K562 (cell line): ENCODE data around the gene PYY. TPM values are rescaled to one million over a fixed set of nuclear protein-coding genes. Genes with fewer than 3 reads are reported as not detected.
"Not testable (repeated sequence)": the region's sequence is repeated elsewhere in the genome, so short reads cannot be mapped to it uniquely, and the experiment has no call there.

ENCODE experiments used
- ATAC-seq: fragments of 200-7000 bp; cut with Tn5 transposase; 3 replicates; pipeline ENCODE4 v1.9.1; 2020; ENCODE audit warnings: moderate library complexity
- BruUV-seq: library from RNA; stranded (reverse); fragments of 400-500 nt; replicated peaks from 2 replicates; lab custom pipeline; 2021; lab: Mats Ljungman, UMichigan
- CTCF ChIA-PET: fragments of 300-600 bp; formaldehyde crosslinking; extraction: SDS; loops from one replicate; lab custom pipeline; 2021; ENCODE audit warnings: low intra/inter-chr PET ratio; lab: Yijun Ruan, JAX
- POLR2A ChIA-PET: fragments of 300-600, 350-650 bp; sonication (Branson Sonifier 250); formaldehyde crosslinking; extraction: SDS; loops from one replicate; lab custom pipeline; 2021; ENCODE audit warnings: antibody characterized with exemption, inconsistent platforms; lab: Yijun Ruan, JAX
- DNase-seq, 4 experiments: peaks; one replicate each; pipeline versions ENCODE4 v3.0.0 to v3.0.0-alpha.2; 2011 to 2018; ENCODE audit warnings: low spot score in 3 of 4, mixed read lengths in 3 of 4; ENCODE audit errors: extremely low read depth in 1 of 4
- FAIRE-seq: peaks from 2 replicates; lab custom pipeline; 2011; peaks lifted over from hg19 to GRCh38; lab: Jason Lieb, UNC
- H2AFZ ChIP-seq: 2 replicates; pipeline ENCODE4 v1.6.0; 2011; ENCODE audit warnings: low read depth, low read length, control low read depth, inconsistent platforms
- H3K27ac ChIP-seq: fragments of 200-600 bp; 3 replicates; pipeline ENCODE4 v1.8.0; 2011; ENCODE audit warnings: low read depth, mild to moderate bottlenecking, control low read depth, inconsistent platforms, low read length, moderate library complexity, mixed read lengths; ENCODE audit errors: extremely low read depth
- H3K27me3 ChIP-seq, 2 experiments: fragments of 300-600 bp in 1 of 2; 2 replicates in 1 of 2; 3 replicates in 1 of 2; pipeline versions ENCODE4 v1.6.0 to v1.8.0; 2011; ENCODE audit warnings: inconsistent platforms in 2 of 2, low read length in 2 of 2, mild to moderate bottlenecking in 1 of 2, mixed read lengths in 1 of 2, moderate library complexity in 1 of 2; ENCODE audit not compliant: control insufficient read depth in 2 of 2, insufficient read depth in 2 of 2
- H3K36me3 ChIP-seq: fragments of 300-600 bp; 3 replicates; pipeline ENCODE4 v1.8.0; 2011; ENCODE audit warnings: mild to moderate bottlenecking, low read length, inconsistent platforms; ENCODE audit not compliant: control insufficient read depth, insufficient read depth
- H3K4me1 ChIP-seq, 2 experiments: fragments of 200-600 bp in 1 of 2; replicated peaks in 1 of 2; 2 replicates in 1 of 2; 3 replicates in 1 of 2; pipeline versions ENCODE4 v1.5.1 to v1.8.0; 2011; ENCODE audit warnings: inconsistent platforms in 2 of 2, low read length in 2 of 2, mild to moderate bottlenecking in 1 of 2, mixed read lengths in 1 of 2, moderate library complexity in 1 of 2; ENCODE audit not compliant: control insufficient read depth in 2 of 2, insufficient read depth in 2 of 2
- H3K4me2 ChIP-seq: 2 replicates; pipeline ENCODE4 v1.6.1; 2011; ENCODE audit warnings: low read length, control low read depth, inconsistent platforms, mixed read lengths; ENCODE audit not compliant: insufficient read depth
- H3K4me3 ChIP-seq: fragments of 200-600 bp; sonication (generic), shearing (Covaris generic); 2 replicates; pipeline ENCODE4 v1.5.1; 2016; ENCODE audit warnings: control low read depth, inconsistent platforms
- H3K79me2 ChIP-seq: fragments of 200-600 bp; 3 replicates; pipeline ENCODE4 v1.8.0; 2011; ENCODE audit warnings: low read length, inconsistent platforms; ENCODE audit not compliant: control insufficient read depth, insufficient read depth
- H3K9ac ChIP-seq, 2 experiments: 2 replicates each; pipeline versions ENCODE4 v1.6.0 to v1.6.1; 2011; ENCODE audit warnings: low read depth in 2 of 2, low read length in 2 of 2, control low read depth in 1 of 2, inconsistent platforms in 1 of 2, mild to moderate bottlenecking in 1 of 2, mixed read lengths in 1 of 2; ENCODE audit not compliant: insufficient read depth in 1 of 2
- H3K9me1 ChIP-seq: one replicate; pipeline ENCODE4 v1.6.0; 2011; ENCODE audit warnings: inconsistent platforms, mild to moderate bottlenecking, low read length, moderate library complexity; ENCODE audit not compliant: control insufficient read depth, insufficient read depth
- H3K9me3 ChIP-seq: replicated peaks from 2 replicates; pipeline ENCODE4 v1.5.1; 2011; ENCODE audit warnings: low read depth, low read length, inconsistent platforms; ENCODE audit not compliant: control insufficient read depth, insufficient read depth
- H4K20me1 ChIP-seq: replicated peaks from 2 replicates; pipeline ENCODE4 v1.6.1; 2011; ENCODE audit warnings: low read length, inconsistent platforms, mixed read lengths; ENCODE audit not compliant: control insufficient read depth, insufficient read depth
- EGR1 ChIP-seq: fragments of 450-650 bp; conservative IDR thresholded peaks from 2 replicates; pipeline ENCODE4 v1.6.1; 2017; ENCODE audit warnings: mild to moderate bottlenecking
- ELF2 ChIP-seq: fragments of 250-450 bp; sonication (Bioruptor Pico); IDR thresholded peaks from 2 replicates; pipeline ENCODE4 v1.5.0; 2021; ENCODE audit warnings: mild to moderate bottlenecking
- KLF1 ChIP-seq: fragments of 450-650 bp; IDR thresholded peaks from 2 replicates; pipeline ENCODE4 v1.6.1; 2016; ENCODE audit warnings: missing genetic modification characterization, missing compliant biosample characterization
- MEF2D ChIP-seq: conservative IDR thresholded peaks from 2 replicates; pipeline ENCODE4 v1.6.1; 2016; ENCODE audit warnings: low read depth, missing genetic modification characterization, missing compliant biosample characterization
- NRF1 ChIP-seq, 2 experiments: fragments of 450-650 bp; IDR thresholded peaks in 1 of 2; conservative IDR thresholded peaks in 1 of 2; 2 replicates each; pipeline ENCODE4 v1.6.1; 2014; ENCODE audit warnings: mild to moderate bottlenecking in 2 of 2
- PTRF ChIP-seq: fragments of 450-650 bp; IDR thresholded peaks from 2 replicates; pipeline ENCODE4 v1.6.1; 2016; ENCODE audit warnings: mild to moderate bottlenecking, missing genetic modification characterization, missing compliant biosample characterization
- ZFP91 ChIP-seq: sonication (generic); formaldehyde crosslinking; IDR thresholded peaks from 2 replicates; pipeline ENCODE4 v1.8.0; 2022; ENCODE audit warnings: mild to moderate bottlenecking, missing genetic modification reagents
- ZSCAN32 ChIP-seq: fragments of 450-650 bp; formaldehyde crosslinking; IDR thresholded peaks from 2 replicates; pipeline ENCODE4 v1.4.0; 2020; ENCODE audit warnings: mild to moderate bottlenecking, moderate library complexity
- WGBS: fragments of 100-300 bp; shearing (Covaris generic); methylation state at CpG from one replicate; pipeline ENCODE4 v1.1.6; 2016; ENCODE audit warnings: low coverage, mixed read lengths; ENCODE audit not compliant: insufficient coverage; ENCODE audit errors: missing lambda C conversion rate; 5-methylcytosine and 5-hydroxymethylcytosine counted together
- in situ Hi-C: fragments of 300-500 bp; cut with MboI; formaldehyde crosslinking; loops from 4 replicates; pipeline ENCODE4 v1.15.0; 2018; ENCODE audit warnings: inconsistent platforms, mixed read lengths
- intact Hi-C: fragments of 100-400 bp; cut with micrococcal nuclease; formaldehyde crosslinking; loops from 2 replicates; pipeline ENCODE4 v1.14.2; 2022
- polyA plus RNA-seq, 8 experiments: library from polyadenylated mRNA; depleted of rRNA in 4 of 8; stranded (reverse) in 5 of 8; unstranded in 3 of 8; fragments of >200 nt; fragmentation: Nextera tagmentation in 2 of 8; fragmentation: Illumina TruSeq in 1 of 8; extraction: Ambion mirVana in 2 of 8; extraction: Trizol in 1 of 8; gene quantifications; 2 replicates each; pipeline versions ENCODE4 v1.2.1 to v1.2.3, GENCODE V29; 2011 to 2014; ENCODE audit warnings: inconsistent platforms in 1 of 8, missing spikeins in 1 of 8
- total RNA-seq, 7 experiments: library from RNA; depleted of rRNA in 6 of 7; stranded (reverse); fragments of >200 nt in 6 of 7; fragmentation: Illumina TruSeq in 2 of 7; extraction: Trizol in 2 of 7; gene quantifications; 2 replicates each; pipeline versions ENCODE4 v1.2.1 to v1.2.3, GENCODE V29; 2011 to 2021; ENCODE audit warnings: low replicate concordance in 1 of 7
- TF ChIP-seq, protein P1 (sequence below), 2 experiments: fragments of 450-650 bp in 1 of 2; IDR thresholded peaks; 2 replicates each; pipeline ENCODE4 v1.6.1; 2011 to 2017; ENCODE audit warnings: low read depth in 2 of 2, antibody characterized with exemption in 1 of 2, borderline replicate concordance in 1 of 2, low read length in 1 of 2, mild to moderate bottlenecking in 1 of 2, mixed read lengths in 1 of 2; ENCODE audit not compliant: control insufficient read depth in 1 of 2

PYY gene
- total and polyA plus RNA-seq, 9 of the 15 experiments (the other 6 are each of a cell fraction or from before 2014, with no cell fraction given): not detected

GRCh38 chr17:43928609-43929008 is 25.1 kb downstream of the PYY start (continued):
- TF ChIP-seq ZFP91 (CRISPR knock-in tag) (no peak), MEF2D (no peak), ELF2 (CRISPR knock-in tag) (no peak), ZSCAN32 (no peak), NRF1 (conservative IDR thresholded peaks at IDR 0.05 in 1 of 2, IDR thresholded peaks at IDR 0.05 in 1 of 2) (no peak), EGR1 (no peak), PTRF (tag) (no peak), KLF1 (tag) (no peak)
- TF ChIP-seq, protein P1, sequence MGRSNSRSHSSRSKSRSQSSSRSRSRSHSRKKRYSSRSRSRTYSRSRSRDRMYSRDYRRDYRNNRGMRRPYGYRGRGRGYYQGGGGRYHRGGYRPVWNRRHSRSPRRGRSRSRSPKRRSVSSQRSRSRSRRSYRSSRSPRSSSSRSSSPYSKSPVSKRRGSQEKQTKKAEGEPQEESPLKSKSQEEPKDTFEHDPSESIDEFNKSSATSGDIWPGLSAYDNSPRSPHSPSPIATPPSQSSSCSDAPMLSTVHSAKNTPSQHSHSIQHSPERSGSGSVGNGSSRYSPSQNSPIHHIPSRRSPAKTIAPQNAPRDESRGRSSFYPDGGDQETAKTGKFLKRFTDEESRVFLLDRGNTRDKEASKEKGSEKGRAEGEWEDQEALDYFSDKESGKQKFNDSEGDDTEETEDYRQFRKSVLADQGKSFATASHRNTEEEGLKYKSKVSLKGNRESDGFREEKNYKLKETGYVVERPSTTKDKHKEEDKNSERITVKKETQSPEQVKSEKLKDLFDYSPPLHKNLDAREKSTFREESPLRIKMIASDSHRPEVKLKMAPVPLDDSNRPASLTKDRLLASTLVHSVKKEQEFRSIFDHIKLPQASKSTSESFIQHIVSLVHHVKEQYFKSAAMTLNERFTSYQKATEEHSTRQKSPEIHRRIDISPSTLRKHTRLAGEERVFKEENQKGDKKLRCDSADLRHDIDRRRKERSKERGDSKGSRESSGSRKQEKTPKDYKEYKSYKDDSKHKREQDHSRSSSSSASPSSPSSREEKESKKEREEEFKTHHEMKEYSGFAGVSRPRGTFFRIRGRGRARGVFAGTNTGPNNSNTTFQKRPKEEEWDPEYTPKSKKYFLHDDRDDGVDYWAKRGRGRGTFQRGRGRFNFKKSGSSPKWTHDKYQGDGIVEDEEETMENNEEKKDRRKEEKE (IDR thresholded peaks at IDR 0.05; ENCODE audit: borderline replicate concordance in 1 of 2, control insufficient read depth in 1 of 2, low read depth in 2 of 2, low read length in 1 of 2): no peak

- in situ Hi-C loops: loop anchor here (25.0 kb wide), 1 partner anchor 409 kb away; the partner anchor contains the start of gene GRN
- POLR2A ChIA-PET, FAIRE-seq: not testable (repeated sequence)
These were observed 25.8 kb downstream of the PYY start for GRCh38 chr17:43927929-43928328.

More at GRCh38 chr17:43927929-43928328, 25.8 kb downstream of the PYY start:
- CTCF ChIA-PET, intact Hi-C loops, H3K36me3 ChIP-seq, DNase-seq, H3K79me2 ChIP-seq, H3K9me1 ChIP-seq, H3K4me1 ChIP-seq, H3K4me2 ChIP-seq, H3K9me3 ChIP-seq, H3K9ac ChIP-seq, H3K27ac ChIP-seq, H4K20me1 ChIP-seq, H3K4me3 ChIP-seq, BruUV-seq, ATAC-seq, H2AFZ ChIP-seq: not testable (repeated sequence)
- H3K27me3 ChIP-seq: peaks cover 27 to 47% of the 10 kb centered on the region in 2 experiments
- 9% methylated on average over 4 of the region's 5 CpGs for WGBS
